DND-41 (cell line): ENCODE measurements around the gene ALDH6A1.

Experiments used
- ATAC-seq: fragments of 200-7000 bp; cut with Tn5 transposase; 3 replicates; pipeline ENCODE4 v1.9.1; 2021; ENCODE audit warnings: low read depth; ENCODE audit not compliant: insufficient read depth
- DNase-seq: peaks from one replicate; pipeline ENCODE4 v3.0.0-alpha.2; 2020
- H2AFZ ChIP-seq: 2 replicates; pipeline ENCODE4 v1.6.0; 2012; ENCODE audit warnings: low read depth, low read length
- H3K27ac ChIP-seq: 2 replicates; pipeline ENCODE4 v1.5.1; 2012; ENCODE audit warnings: low read length, inconsistent platforms
- H3K27me3 ChIP-seq: fragments of 200-600 bp; sonication (generic); 2 replicates; pipeline ENCODE4 v1.6.0; 2012; ENCODE audit warnings: low read length, mild to moderate bottlenecking, inconsistent platforms; ENCODE audit not compliant: insufficient read depth, poor library complexity
- H3K36me3 ChIP-seq: 2 replicates; pipeline ENCODE4 v1.5.1; 2012; ENCODE audit warnings: low read length, inconsistent platforms; ENCODE audit not compliant: insufficient read depth
- H3K4me1 ChIP-seq: 2 replicates; pipeline ENCODE4 v1.5.1; 2012; ENCODE audit warnings: mild to moderate bottlenecking, low read length; ENCODE audit not compliant: insufficient read depth
- H3K4me2 ChIP-seq: 2 replicates; pipeline ENCODE4 v1.6.0; 2012; ENCODE audit warnings: mild to moderate bottlenecking, moderate library complexity, low read length, inconsistent platforms; ENCODE audit not compliant: insufficient read depth
- H3K4me3 ChIP-seq, 2 experiments: fragments of 200-600 bp in 1 of 2; shearing (Covaris generic) in 1 of 2; 2 replicates each; pipeline ENCODE4 v1.5.1; 2012 to 2016; ENCODE audit warnings: inconsistent platforms in 2 of 2, low read length in 2 of 2, mild to moderate bottlenecking in 2 of 2, low read depth in 1 of 2, moderate library complexity in 1 of 2
- H3K79me2 ChIP-seq: 2 replicates; pipeline ENCODE4 v1.6.0; 2012; ENCODE audit warnings: low read length, inconsistent platforms; ENCODE audit not compliant: insufficient read depth
- H3K9ac ChIP-seq: 2 replicates; pipeline ENCODE4 v1.6.0; 2012; ENCODE audit warnings: low read depth, mild to moderate bottlenecking, inconsistent platforms, low read length, moderate library complexity
- H3K9me3 ChIP-seq: 2 replicates; pipeline ENCODE4 v1.5.1; 2012; ENCODE audit warnings: low read length, moderate library complexity, mild to moderate bottlenecking, inconsistent platforms; ENCODE audit not compliant: insufficient read depth, severe bottlenecking
- H4K20me1 ChIP-seq: 2 replicates; pipeline ENCODE4 v1.6.0; 2012; ENCODE audit warnings: low read length; ENCODE audit not compliant: insufficient read depth
- CTCF ChIP-seq: IDR thresholded peaks from 2 replicates; pipeline ENCODE4 v1.5.1; 2012; ENCODE audit warnings: borderline replicate concordance, low read length, moderate library complexity, mild to moderate bottlenecking; ENCODE audit not compliant: poor library complexity, severe bottlenecking; ENCODE audit errors: extremely low read depth
- EZH2 ChIP-seq: IDR thresholded peaks from 3 replicates; pipeline ENCODE4 v1.6.1; 2012; ENCODE audit warnings: borderline replicate concordance, low read depth, mild to moderate bottlenecking, moderate library complexity, low read length, inconsistent platforms; ENCODE audit not compliant: severe bottlenecking

ALDH6A1 gene

DNA sequence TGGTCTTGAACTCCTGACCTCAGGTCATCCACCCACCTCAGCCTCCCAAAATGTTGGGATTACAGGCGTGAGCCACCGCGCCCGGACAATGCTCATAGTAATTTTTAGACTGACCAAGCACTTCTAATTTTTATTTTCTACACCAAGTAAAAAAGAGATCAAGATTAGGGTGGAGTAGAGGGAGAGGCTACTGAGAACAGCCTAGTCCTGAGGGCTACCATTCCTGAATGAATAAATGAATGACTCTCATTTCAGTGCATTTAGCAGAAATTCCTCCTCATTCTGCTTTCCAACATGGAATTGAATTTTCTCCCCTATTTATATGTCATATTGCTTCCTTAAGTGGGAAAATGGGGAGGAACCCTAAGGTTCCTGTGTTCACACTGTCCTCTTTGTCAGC, 38.7 kb downstream of the ALDH6A1 start:
- Histone ChIP-seq H3K4me1 (no peaks in the 10 kb centered on the region), H3K9me3 (no peaks in the 10 kb centered on the region), H3K79me2 (no peaks in the 10 kb centered on the region), H3K4me3 (no peak overlapping the region), H3K9ac (no peak overlapping the region), H3K27me3 (no peaks in the 10 kb centered on the region), H4K20me1 (no peaks in the 10 kb centered on the region), H3K4me2 (no peak overlapping the region), H3K36me3 (no peaks in the 10 kb centered on the region), H2AFZ (no peak overlapping the region), H3K27ac (no peak overlapping the region)
- DNase-seq (no peak), ATAC-seq (no peak)
- no peak for TF ChIP-seq CTCF
- TF ChIP-seq EZH2, result no peak

GRCh38 chr14:74042296-74042695, 42.0 kb downstream of the ALDH6A1 start:
- Histone ChIP-seq H3K27me3 (no peaks in the 10 kb centered on the region), H3K36me3 (no peaks in the 10 kb centered on the region), H3K4me2 (no peak overlapping the region), H3K4me1 (no peaks in the 10 kb centered on the region), H3K4me3 (no peak overlapping the region), H4K20me1 (no peaks in the 10 kb centered on the region), H2AFZ (no peak overlapping the region), H3K9me3 (no peaks in the 10 kb centered on the region), H3K9ac (no peak overlapping the region), H3K27ac (no peak overlapping the region), H3K79me2 (no peaks in the 10 kb centered on the region)
- DNase-seq (no peak), ATAC-seq (no peak)
- TF ChIP-seq EZH2 (no peak), CTCF (no peak)

- no peak overlapping the region for H3K27ac ChIP-seq
- H3K36me3 ChIP-seq, result no peaks in the 10 kb centered on the region
- H3K79me2 ChIP-seq, result no peaks in the 10 kb centered on the region
- no peak overlapping the region for H3K4me2 ChIP-seq
- ATAC-seq (peak; percentile 80), DNase-seq (peak; percentile 22)
- H3K9me3 ChIP-seq, result no peaks in the 10 kb centered on the region
- no peak overlapping the region for H2AFZ ChIP-seq
- H3K4me3 ChIP-seq, result no peak overlapping the region
- no peaks in the 10 kb centered on the region for H3K4me1 ChIP-seq
- TF ChIP-seq EZH2 (no peak), CTCF (peak; percentile 81)
- no peaks in the 10 kb centered on the region for H3K27me3 ChIP-seq
- no peak overlapping the region for H3K9ac ChIP-seq
- no peaks in the 10 kb centered on the region for H4K20me1 ChIP-seq
Measured at GRCh38 chr14:74038020-74038859, 46.0 kb downstream of the ALDH6A1 start.
